HepG2 (cell line): ENCODE data around the gene PYCR2. TPM values are rescaled to one million over a fixed set of nuclear protein-coding genes. Genes with fewer than 3 reads are reported as not detected.

ENCODE experiments used
- CTCF ChIP-seq: sonication (generic); formaldehyde crosslinking; IDR thresholded peaks from 2 replicates; pipeline ENCODE4 v1.5.0; 2020; ENCODE audit warnings: mild to moderate bottlenecking, missing genetic modification reagents, moderate library complexity
- FOXA3 ChIP-seq: IDR thresholded peaks from 2 replicates; pipeline ENCODE4 v1.6.1; 2016; ENCODE audit warnings: missing genetic modification reagents, missing compliant biosample characterization
- FOXK1 ChIP-seq: sonication (generic); formaldehyde crosslinking; IDR thresholded peaks from 2 replicates; pipeline ENCODE4 v1.4.0; 2020; ENCODE audit warnings: low read depth, missing genetic modification reagents, borderline replicate concordance
- GATAD2A ChIP-seq: IDR thresholded peaks from 2 replicates; pipeline ENCODE4 v1.6.1; 2016
- HMG20A ChIP-seq: IDR thresholded peaks from 2 replicates; pipeline ENCODE4 v1.6.1; 2016; ENCODE audit warnings: borderline replicate concordance
- IRX3 ChIP-seq: sonication (generic); formaldehyde crosslinking; IDR thresholded peaks from 2 replicates; pipeline ENCODE4 v1.8.1; 2023; ENCODE audit warnings: mild to moderate bottlenecking, low read depth, missing genetic modification reagents, borderline replicate concordance
- ISL2 ChIP-seq: sonication (generic); formaldehyde crosslinking; IDR thresholded peaks from 2 replicates; pipeline ENCODE4 v1.5.0; 2020; ENCODE audit warnings: missing genetic modification reagents
- JUND ChIP-seq: sonication (generic); formaldehyde crosslinking; IDR thresholded peaks from 2 replicates; pipeline ENCODE4 v1.8.0; 2022; ENCODE audit warnings: mild to moderate bottlenecking, missing genetic modification reagents
- KAT8 ChIP-seq: IDR thresholded peaks from 2 replicates; pipeline ENCODE4 v1.6.1; 2016; ENCODE audit warnings: missing genetic modification reagents, missing compliant biosample characterization
- MAFG ChIP-seq: sonication (generic); formaldehyde crosslinking; IDR thresholded peaks from 2 replicates; pipeline ENCODE4 v1.5.1; 2020; ENCODE audit warnings: mild to moderate bottlenecking, missing genetic modification reagents
- NPAS2 ChIP-seq: sonication (generic); formaldehyde crosslinking; IDR thresholded peaks from 2 replicates; pipeline ENCODE4 v1.8.0; 2022; ENCODE audit warnings: mild to moderate bottlenecking, missing genetic modification reagents, borderline replicate concordance
- NR2F6 ChIP-seq, 2 experiments: IDR thresholded peaks; 2 replicates each; pipeline ENCODE4 v1.6.1; 2016; ENCODE audit warnings: antibody characterized with exemption in 1 of 2, mild to moderate bottlenecking in 1 of 2
- RXRA ChIP-seq: sonication (generic); formaldehyde crosslinking; IDR thresholded peaks from 2 replicates; pipeline ENCODE4 v1.5.1; 2020; ENCODE audit warnings: missing genetic modification reagents
- RXRB ChIP-seq: IDR thresholded peaks from 2 replicates; pipeline ENCODE4 v1.6.1; 2016; ENCODE audit warnings: borderline replicate concordance, missing genetic modification reagents, missing compliant biosample characterization
- ZNF598 ChIP-seq: sonication (generic); formaldehyde crosslinking; IDR thresholded peaks from 2 replicates; pipeline ENCODE4 v1.5.1; 2020; ENCODE audit warnings: mild to moderate bottlenecking, missing genetic modification reagents, borderline replicate concordance
- polyA plus RNA-seq, 8 experiments: library from polyadenylated mRNA; depleted of rRNA in 3 of 8; stranded (reverse) in 7 of 8; unstranded in 1 of 8; fragments of >200 nt; fragmentation: Illumina TruSeq in 4 of 8; extraction: Trizol in 4 of 8; gene quantifications; 2 replicates each; pipeline versions ENCODE4 v1.2.1 to v1.2.3, GENCODE V29; 2011 to 2016; ENCODE audit warnings: low read depth in 4 of 8, missing spikeins in 1 of 8, mixed read lengths in 1 of 8; ENCODE audit not compliant: insufficient read depth in 1 of 8
- total RNA-seq, 5 experiments: library from RNA; depleted of rRNA; stranded (reverse); fragments of >200 nt; fragmentation: Illumina TruSeq; extraction: Trizol; gene quantifications; 2 replicates each; pipeline ENCODE4 v1.2.3, GENCODE V29; 2016; ENCODE audit warnings: low read depth in 1 of 5

The PYCR2 gene
- total and polyA plus RNA-seq, 2 of the 13 experiments (the other 11 are each of a cell fraction or from before 2014, with no cell fraction given): 47.2 to 47.8 TPM

GRCh38 chr1:225878282-225878681, 45.8 kb downstream of the PYCR2 start (continued):
- TF ChIP-seq CTCF (CRISPR knock-in tag): peak; percentile 33; the same call in 1 of the 2 replicates
- peak; percentile 75 for TF ChIP-seq RXRB (CRISPR knock-in tag)
- TF ChIP-seq MAFG (CRISPR knock-in tag): no peak
- no peak for TF ChIP-seq ISL2 (CRISPR knock-in tag)
- TF ChIP-seq HMG20A (CRISPR knock-in tag): 0 out of 2 replicates have a peak, but pooled peaks have one; percentile 19
- peak; percentile 62 for TF ChIP-seq FOXA3 (CRISPR knock-in tag)
- TF ChIP-seq NR2F6 (IDR thresholded peaks at IDR 0.05): peak; percentile 26; the same call in 1 of the 2 replicates
- TF ChIP-seq NR2F6 (CRISPR knock-in tag; IDR thresholded peaks at IDR 0.05): peak; percentile 43; the same call in 1 of the 2 replicates
- peak; percentile 70; the same call in 1 of the 2 replicates for TF ChIP-seq RXRA
- no peak for TF ChIP-seq JUND (CRISPR knock-in tag)
- TF ChIP-seq NPAS2: no peak
- TF ChIP-seq GATAD2A: peak; percentile 32; the same call in 1 of the 2 replicates
- 0 out of 2 replicates have a peak, but pooled peaks have one; percentile 19 for TF ChIP-seq KAT8 (CRISPR knock-in tag)
- no peak for TF ChIP-seq IRX3
- 0 out of 2 replicates have a peak, but pooled peaks have one; percentile 29 for TF ChIP-seq FOXK1 (CRISPR knock-in tag)
- TF ChIP-seq ZNF598 (CRISPR knock-in tag): no peak
